ENCODE results near the gene TRIM4.
"Not testable (repeated sequence)": the region's sequence is repeated elsewhere in the genome, so short reads cannot be mapped to it uniquely, and the experiment has no call there.

TRIM4 gene

GRCh38 chr7:99910976-99911375, 8.4 kb downstream of the TRIM4 start:
- no peak for DNase-seq

DNA sequence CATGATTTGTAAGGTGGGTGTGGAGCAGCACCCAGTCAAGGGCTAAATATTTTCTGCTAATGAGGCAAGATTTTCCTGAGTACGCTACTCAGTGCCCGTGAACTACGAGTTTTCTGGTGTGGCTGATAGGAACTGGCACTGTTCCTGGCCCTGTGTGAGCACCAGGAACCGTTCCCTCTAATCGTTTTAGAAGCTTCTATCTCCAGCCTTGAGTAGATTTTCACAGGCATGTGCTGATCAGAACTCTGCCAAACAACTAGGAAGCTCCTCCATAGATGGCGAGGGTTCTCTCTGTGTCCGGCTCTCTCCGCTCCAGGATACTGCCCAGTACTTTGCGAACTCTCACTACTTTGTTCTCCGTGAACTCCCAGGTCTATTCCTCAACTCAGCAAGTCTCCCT, 17.7 kb downstream of the TRIM4 start:
- DNase-seq = no peak

- DNase-seq = no peak
Observed at GRCh38 chr7:99899830-99900519, 19.4 kb downstream of the TRIM4 start.

GRCh38 chr7:99898836-99899235, 20.5 kb downstream of the TRIM4 start:
- no peak for DNase-seq

- DNase-seq = no peak
Observed at GRCh38 chr7:99898023-99898357, 21.3 kb downstream of the TRIM4 start.

- no peak for DNase-seq
Observed at GRCh38 chr7:99897322-99898022, 21.9 kb downstream of the TRIM4 start.

- no peak for DNase-seq
Observed at GRCh38 chr7:99894738-99895137, 24.6 kb downstream of the TRIM4 start.

- DNase-seq = no peak
Observed at GRCh38 chr7:99893280-99893679, 26.1 kb downstream of the TRIM4 start.

DNA sequence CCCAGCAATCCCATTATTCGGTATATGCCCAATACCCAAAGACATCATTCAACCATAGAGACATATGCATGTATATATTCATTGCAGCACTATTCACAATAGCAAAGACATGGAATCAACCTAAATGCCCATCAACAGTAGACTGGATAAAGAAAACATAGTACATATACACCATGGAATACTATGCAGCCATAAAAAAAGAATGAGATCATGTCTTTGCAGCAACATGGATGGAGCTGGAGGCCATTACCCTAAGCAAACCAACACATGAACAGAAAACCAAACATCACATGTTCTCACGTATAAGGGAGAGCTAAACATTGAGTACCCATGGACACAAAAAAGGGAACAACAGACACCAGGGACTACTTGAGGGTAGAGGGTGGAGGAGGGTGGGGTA, 29.0 kb downstream of the TRIM4 start:
- DNase-seq = not testable (repeated sequence)

GRCh38 chr7:99888366-99888765, 31.0 kb downstream of the TRIM4 start:
- not testable (repeated sequence) for DNase-seq

GRCh38 chr7:99881370-99881769, 38.0 kb downstream of the TRIM4 start:
- DNase-seq = no peak

- DNase-seq = no peak
Observed at GRCh38 chr7:99876933-99877332, 42.4 kb downstream of the TRIM4 start, which contains the start of gene OR2AE1. Gene OR2AE1, minus strand, starts transcription at chr7:99877033. Its CDS starts 0 bp downstream, at chr7:99877033.

GRCh38 chr7:99876491-99876890, 42.8 kb downstream of the TRIM4 start:
- no peak for DNase-seq

GRCh38 chr7:99868246-99868645, 51.1 kb downstream of the TRIM4 start:
- no peak for DNase-seq

GRCh38 chr7:99867477-99867876, 51.9 kb downstream of the TRIM4 start:
- not testable (repeated sequence) for DNase-seq

- no peak for DNase-seq
Observed at GRCh38 chr7:99863847-99864440, 55.4 kb downstream of the TRIM4 start.

GRCh38 chr7:99860281-99861127, 58.8 kb downstream of the TRIM4 start:
- no peak for DNase-seq

GRCh38 chr7:99855236-99855635, 64.1 kb downstream of the TRIM4 start:
- DNase-seq = no peak

DNA sequence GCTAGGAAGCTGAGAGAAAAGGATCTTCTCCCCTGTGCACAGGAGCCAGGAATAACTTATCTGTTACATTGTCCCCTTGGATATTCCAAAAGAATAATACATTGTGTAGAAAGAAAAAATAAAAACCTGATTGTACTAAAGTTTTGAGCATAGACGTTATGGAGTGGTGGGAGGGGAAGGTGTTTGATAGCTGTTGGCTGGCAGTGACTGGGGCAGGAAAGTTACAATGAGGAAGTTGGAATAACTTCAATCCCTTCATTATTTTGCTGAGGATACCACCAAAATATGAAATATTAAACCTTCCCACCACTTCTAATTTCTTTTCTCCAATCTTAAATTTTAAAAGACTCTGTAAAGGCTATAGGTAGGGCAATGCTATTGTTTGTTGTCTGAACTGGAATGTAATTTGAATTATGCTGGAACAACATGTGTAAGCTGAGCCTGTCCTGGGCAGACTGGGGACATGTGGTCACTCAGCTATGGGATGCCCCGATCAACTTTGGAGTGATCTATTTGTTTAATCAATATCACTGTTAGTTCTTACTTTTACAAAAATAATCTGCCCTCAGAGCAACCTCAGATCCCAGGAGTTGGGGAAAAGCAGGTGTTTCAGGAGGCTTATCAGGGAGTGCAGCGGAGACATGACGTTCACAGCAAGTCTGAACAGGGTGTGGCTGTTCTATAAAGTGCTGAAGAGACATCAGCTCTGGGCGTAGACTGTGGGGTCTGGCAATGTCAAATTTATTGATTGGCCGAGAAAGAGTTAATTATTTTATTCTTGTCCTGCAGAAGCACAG, 70.7 kb downstream of the TRIM4 start:
- no peak for DNase-seq

DNA sequence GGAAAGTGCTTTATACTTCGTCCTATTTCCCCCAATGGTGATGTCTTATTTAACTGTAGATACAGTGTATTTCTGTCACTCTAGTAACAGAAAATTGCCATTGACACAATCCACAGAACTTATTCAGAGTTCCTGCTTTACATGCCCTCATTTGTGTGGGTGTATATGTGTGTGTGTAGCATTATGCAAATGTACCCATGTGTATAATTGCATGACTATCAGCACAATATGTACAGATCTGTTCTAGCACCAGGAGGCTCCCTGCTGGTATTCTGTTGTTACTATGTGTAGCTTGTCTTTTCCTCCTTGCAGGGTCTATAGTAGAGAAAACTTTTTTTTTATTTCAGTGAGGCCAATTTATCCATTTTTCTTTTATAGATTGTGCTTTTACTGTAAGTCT, 75.0 kb downstream of the TRIM4 start:
- DNase-seq = no peak

DNA sequence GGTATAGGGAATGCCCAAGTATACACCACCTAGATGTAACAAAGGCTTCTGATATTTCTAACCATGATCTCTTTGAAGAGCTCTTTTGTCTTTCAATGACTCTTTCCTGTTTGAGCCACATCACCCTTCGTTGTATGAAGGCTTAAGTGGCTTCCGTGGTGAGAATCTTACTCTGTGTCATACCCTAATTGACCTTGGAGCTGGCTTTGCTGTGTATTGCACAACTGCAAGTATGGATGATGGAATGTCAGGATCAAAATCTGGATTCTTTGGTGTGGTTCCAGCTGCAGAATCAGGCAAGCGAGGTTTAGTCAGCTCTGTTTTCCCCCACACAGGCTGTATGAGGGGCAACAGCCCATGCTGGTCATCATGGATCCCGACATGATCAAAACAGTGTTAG, 75.5 kb downstream of the TRIM4 start:
- DNase-seq = no peak

- no peak for DNase-seq
Observed at GRCh38 chr7:99842926-99843325, 76.4 kb downstream of the TRIM4 start.
